GM21737 (cell line): ENCODE data around the gene NRP2.

Source experiments
- ATAC-seq: cut with Tn5 transposase; IDR thresholded peaks from one replicate; pipeline ENCODE4 v1.9.1; 2021; ENCODE audit warnings: mild to moderate bottlenecking, moderate library complexity; ENCODE audit not compliant: unreplicated experiment

The NRP2 gene

GRCh38 chr2:205752296-205752820 lies 70.1 kb downstream of the NRP2 start:
- no peak for ATAC-seq

GRCh38 chr2:205752924-205753323 lies 70.6 kb downstream of the NRP2 start:
- ATAC-seq, result no peak

- no peak for ATAC-seq
These were observed 72.1 kb downstream of the NRP2 start for GRCh38 chr2:205754285-205754923.

- ATAC-seq, result no peak
These were observed 72.6 kb downstream of the NRP2 start for GRCh38 chr2:205754924-205755321.

GRCh38 chr2:205755923-205756322 lies 73.6 kb downstream of the NRP2 start:
- ATAC-seq, result no peak

GRCh38 chr2:205757271-205757670 lies 75.0 kb downstream of the NRP2 start:
- no peak for ATAC-seq

GRCh38 chr2:205758051-205758450 lies 75.8 kb downstream of the NRP2 start:
- ATAC-seq, result no peak

- no peak for ATAC-seq
These were observed 76.2 kb downstream of the NRP2 start for GRCh38 chr2:205758500-205758899.

- no peak for ATAC-seq
These were observed 77.0 kb downstream of the NRP2 start for GRCh38 chr2:205759257-205759656.

- no peak for ATAC-seq
These were observed 77.4 kb downstream of the NRP2 start for GRCh38 chr2:205759732-205760131.

- ATAC-seq, result no peak
These were observed 77.9 kb downstream of the NRP2 start for GRCh38 chr2:205760157-205760556.

- ATAC-seq, result no peak
These were observed 79.1 kb downstream of the NRP2 start for GRCh38 chr2:205761421-205761820.

GRCh38 chr2:205762881-205763280 lies 80.6 kb downstream of the NRP2 start:
- ATAC-seq, result no peak

GRCh38 chr2:205763708-205764211 lies 81.5 kb downstream of the NRP2 start:
- no peak for ATAC-seq

GRCh38 chr2:205764270-205764746 lies 82.0 kb downstream of the NRP2 start:
- ATAC-seq, result no peak

GRCh38 chr2:205765151-205765550 lies 82.8 kb downstream of the NRP2 start:
- no peak for ATAC-seq

GRCh38 chr2:205766779-205767359 lies 84.6 kb downstream of the NRP2 start:
- ATAC-seq, result no peak

- ATAC-seq, result no peak
These were observed 85.3 kb downstream of the NRP2 start for GRCh38 chr2:205767617-205768016.

GRCh38 chr2:205768341-205768740 lies 86.0 kb downstream of the NRP2 start:
- ATAC-seq, result no peak

GRCh38 chr2:205768815-205769494 lies 86.7 kb downstream of the NRP2 start:
- no peak for ATAC-seq

GRCh38 chr2:205769495-205769850 lies 87.2 kb downstream of the NRP2 start:
- no peak for ATAC-seq

GRCh38 chr2:205769879-205770278 lies 87.6 kb downstream of the NRP2 start:
- no peak for ATAC-seq
